GM12878 (cell line): ENCODE measurements around the gene LRRK1. TPM values are rescaled to one million over a fixed set of nuclear protein-coding genes. Genes with fewer than 3 reads are reported as not detected.

Experiments
- ATAC-seq: fragments of 200-7000 bp; cut with Tn5 transposase; 3 replicates; pipeline ENCODE4 v1.9.1; 2020; ENCODE audit warnings: mild to moderate bottlenecking, moderate library complexity
- BruUV-seq: library from RNA; stranded (reverse); fragments of 400-500 nt; replicated peaks from 2 replicates; lab custom pipeline; 2021; lab: Mats Ljungman, UMichigan
- CTCF ChIA-PET: fragments of 300-600 bp; sonication (Branson Sonifier 250); formaldehyde crosslinking; extraction: SDS; loops from one replicate; lab custom pipeline; 2021; ENCODE audit warnings: inconsistent platforms; lab: Yijun Ruan, JAX
- POLR2A ChIA-PET: fragments of 350-600 bp; formaldehyde crosslinking; extraction: SDS; loops from one replicate; lab custom pipeline; 2021; ENCODE audit warnings: inconsistent platforms; lab: Charles Lee
- RAD21 ChIA-PET: fragments of 300-600 bp; sonication (Branson Sonifier 250); formaldehyde crosslinking; loops from one replicate; lab custom pipeline; 2023; ENCODE audit warnings: antibody characterized with exemption; ENCODE audit not compliant: unreplicated experiment; lab: Charles Lee
- SMC1A ChIA-PET: fragments of 300-600 bp; sonication (Branson Sonifier 250); formaldehyde crosslinking; loops from one replicate; lab custom pipeline; 2023; ENCODE audit not compliant: unreplicated experiment, uncharacterized antibody; lab: Charles Lee
- DNase-seq: peaks from one replicate; pipeline ENCODE4 v3.0.0-alpha.2; 2011; ENCODE audit warnings: low read depth, low spot score
- FAIRE-seq: peaks from 3 replicates; lab custom pipeline; 2011; peaks lifted over from hg19 to GRCh38; lab: Jason Lieb, UNC
- H2AFZ ChIP-seq: 2 replicates; pipeline ENCODE4 v1.6.0; 2011; ENCODE audit warnings: low read depth, low read length, control low read depth; ENCODE audit not compliant: control insufficient read depth
- H3K27ac ChIP-seq: 2 replicates; pipeline ENCODE4 v1.5.1; 2011; ENCODE audit warnings: control low read depth; ENCODE audit not compliant: control insufficient read depth, insufficient read depth
- H3K27me3 ChIP-seq, 2 experiments: replicated peaks in 1 of 2; 2 replicates each; pipeline versions ENCODE4 v1.6.0 to v1.6.1; 2011; ENCODE audit warnings: low read length in 1 of 2; ENCODE audit not compliant: control insufficient read depth in 2 of 2, insufficient read depth in 2 of 2
- H3K36me3 ChIP-seq, 2 experiments: 2 replicates each; pipeline ENCODE4 v1.5.1; 2011; ENCODE audit warnings: low read length in 1 of 2; ENCODE audit not compliant: control insufficient read depth in 2 of 2, insufficient read depth in 2 of 2
- H3K4me1 ChIP-seq: 2 replicates; pipeline ENCODE4 v1.6.1; 2011; ENCODE audit warnings: mild to moderate bottlenecking, low read length, moderate library complexity, mixed read lengths; ENCODE audit not compliant: control insufficient read depth, insufficient read depth
- H3K4me2 ChIP-seq: 2 replicates; pipeline ENCODE4 v1.6.0; 2011; ENCODE audit warnings: control low read depth; ENCODE audit not compliant: control insufficient read depth, insufficient read depth
- H3K4me3 ChIP-seq: fragments of 200-600 bp; sonication (generic); 2 replicates; pipeline ENCODE4 v1.5.1; 2016
- H3K79me2 ChIP-seq: 2 replicates; pipeline ENCODE4 v1.6.0; 2011; ENCODE audit warnings: low read length; ENCODE audit not compliant: control insufficient read depth, insufficient read depth
- H3K9ac ChIP-seq: 2 replicates; pipeline ENCODE4 v1.8.0; 2011; ENCODE audit warnings: low read length, control low read depth, mixed read lengths; ENCODE audit not compliant: control insufficient read depth, insufficient read depth
- H3K9me3 ChIP-seq: replicated peaks from 3 replicates; pipeline ENCODE4 v1.5.1; 2011; ENCODE audit warnings: mild to moderate bottlenecking, low read length; ENCODE audit not compliant: control insufficient read depth, insufficient read depth
- H4K20me1 ChIP-seq: 2 replicates; pipeline ENCODE4 v1.6.0; 2011; ENCODE audit not compliant: control insufficient read depth, insufficient read depth
- CHD4 ChIP-seq: fragments of 200-600 bp; sonication (generic); IDR thresholded peaks from 2 replicates; pipeline ENCODE4 v1.6.1; 2016; ENCODE audit warnings: mild to moderate bottlenecking
- E2F4 ChIP-seq: IDR thresholded peaks from 2 replicates; pipeline ENCODE4 v1.6.1; 2012; ENCODE audit warnings: low read depth, low read length, improper control_type of control experiment
- GATAD2B ChIP-seq: fragments of 450-650 bp; conservative IDR thresholded peaks from 2 replicates; pipeline ENCODE4 v1.6.1; 2017; ENCODE audit warnings: low read depth, mild to moderate bottlenecking, moderate library complexity
- IKZF2 ChIP-seq, 2 experiments: fragments of 450-650 bp; IDR thresholded peaks; 2 replicates each; pipeline ENCODE4 v1.6.1; 2017; ENCODE audit warnings: mild to moderate bottlenecking in 2 of 2, moderate library complexity in 2 of 2
- KLF5 ChIP-seq: fragments of 450-650 bp; IDR thresholded peaks from 2 replicates; pipeline ENCODE4 v1.6.1; 2014; ENCODE audit warnings: mild to moderate bottlenecking; ENCODE audit not compliant: partially characterized antibody
- MEF2A ChIP-seq: IDR thresholded peaks from 2 replicates; pipeline ENCODE4 v1.6.1; 2011; ENCODE audit warnings: low read depth, mild to moderate bottlenecking, low read length, moderate library complexity; ENCODE audit not compliant: insufficient read depth
- SIX5 ChIP-seq: IDR thresholded peaks from 2 replicates; pipeline ENCODE4 v1.6.1; 2011; ENCODE audit warnings: mild to moderate bottlenecking, low read depth, low read length, moderate library complexity; ENCODE audit not compliant: severe bottlenecking
- TCF12 ChIP-seq: IDR thresholded peaks from 2 replicates; pipeline ENCODE4 v1.6.1; 2011; ENCODE audit warnings: low read depth, mild to moderate bottlenecking, low read length
- YBX1 ChIP-seq: fragments of 450-650 bp; IDR thresholded peaks from 2 replicates; pipeline ENCODE4 v1.6.1; 2016; ENCODE audit warnings: antibody characterized with exemption
- WGBS: methylation state at CpG from one replicate; pipeline ENCODE4 v1.1.6; 2016; ENCODE audit warnings: low lambda C conversion rate; ENCODE audit not compliant: insufficient replicate concordance, insufficient coverage; ENCODE audit errors: missing lambda C conversion rate; 5-methylcytosine and 5-hydroxymethylcytosine counted together
- in situ Hi-C: fragments of 300-500 bp; cut with MboI; formaldehyde crosslinking; loops from 9 replicates; pipeline ENCODE4 v1.14.3; 2018; ENCODE audit warnings: mixed read lengths
- intact Hi-C: fragments of 100-400 bp; cut with micrococcal nuclease; formaldehyde crosslinking; loops from one replicate; pipeline ENCODE4 v1.14.2; 2022; ENCODE audit not compliant: unreplicated experiment
- polyA plus RNA-seq, 11 experiments: library from polyadenylated mRNA; depleted of rRNA in 4 of 11; unstranded in 6 of 11; stranded (reverse) in 5 of 11; fragments of >200 nt; fragmentation: Nextera tagmentation in 4 of 11; fragmentation: Illumina TruSeq in 1 of 11; extraction: Ambion mirVana in 4 of 11; extraction: Trizol in 1 of 11; gene quantifications; 1 replicate in 1 of 11; 2 replicates in 10 of 11; pipeline versions ENCODE4 v1.2.1 to v1.2.3, GENCODE V29; 2011 to 2016; ENCODE audit warnings: inconsistent platforms in 2 of 11, missing spikeins in 2 of 11, low read depth in 1 of 11
- total RNA-seq, 4 experiments: library from RNA; depleted of rRNA in 3 of 4; stranded (reverse); fragments of >200 nt in 3 of 4; fragmentation: Illumina TruSeq in 1 of 4; extraction: Trizol in 1 of 4; gene quantifications; 2 replicates each; pipeline versions ENCODE4 v1.2.1 to v1.2.3, GENCODE V29; 2013 to 2021

LRRK1 gene
- total and polyA plus RNA-seq, 10 of the 15 experiments (the other 5 are each of a cell fraction or from before 2014, with no cell fraction given): 2.2 to 58.3 (median 17.9) TPM

GRCh38 chr15:100898661-100899462 lies 20.3 kb upstream of the LRRK1 start:
- Histone ChIP-seq H3K27me3 (peaks cover 3 to 5% of the 10 kb centered on the region in 2 experiments; a peak in 2 of 4 replicates), H3K4me3 (no peak overlapping the region), H3K4me2 (no peak overlapping the region), H3K27ac (no peak overlapping the region), H3K9me3 (no peaks in the 10 kb centered on the region), H3K36me3 (no peaks in the 10 kb centered on the region), H3K4me1 (no peaks in the 10 kb centered on the region), H4K20me1 (no peaks in the 10 kb centered on the region), H3K9ac (no peak overlapping the region), H3K79me2 (no peaks in the 10 kb centered on the region), H2AFZ (no peak overlapping the region)
- DNase-seq (no peak), FAIRE-seq (no peak), ATAC-seq (no peak)
- ChIA-PET SMC1A (no interaction called here), RAD21 (no interaction called here), POLR2A (no interaction called here), CTCF (no interaction called here)
- BruUV-seq: no TSS peak
- intact Hi-C loops (no loop called here), in situ Hi-C loops (no loop called here)
- WGBS: 45% methylated on average over 11 of the region's 11 CpGs
- no peak for TF ChIP-seq SIX5
- TF ChIP-seq YBX1: no peak
- TF ChIP-seq GATAD2B: no peak
- no peak for TF ChIP-seq KLF5
- no peak for TF ChIP-seq TCF12
- TF ChIP-seq CHD4: no peak
- TF ChIP-seq E2F4: no peak
- no peak for TF ChIP-seq MEF2A
- no peak for TF ChIP-seq IKZF2 (IDR thresholded peaks at IDR 0.05)
